ENCODE measurements around the gene DPYSL4.

GRCh38 chr10:132201111-132201969 lies 14.6 kb downstream of the DPYSL4 start:
- no peak for TF ChIP-seq CTCF (conservative IDR thresholded peaks at IDR 0.05; ENCODE audit: low read depth in 2 of 2)
- no peak for TF ChIP-seq POLR2AphosphoS5 (IDR thresholded peaks at IDR 0.05; ENCODE audit: low read depth)
- TF ChIP-seq EZH2 (IDR thresholded peaks at IDR 0.05; ENCODE audit: low read depth, unreplicated experiment): no peak

Data from GM23338 (cell line).